H9 (cell line): ENCODE measurements around the gene LSMEM2. TPM values are rescaled to one million over a fixed set of nuclear protein-coding genes. Genes with fewer than 3 reads are reported as not detected.

Experiments
- DNase-seq: peaks from one replicate; pipeline ENCODE4 v3.0.0-alpha.2; 2017
- H2AFZ ChIP-seq: one replicate; pipeline ENCODE4 v1.6.1; 2013; ENCODE audit warnings: mild to moderate bottlenecking, low read length, control low read depth, moderate library complexity
- H2AK5ac ChIP-seq: 2 replicates; pipeline ENCODE4 v1.6.1; 2013; ENCODE audit warnings: low read length, control low read depth, mixed read lengths; ENCODE audit not compliant: insufficient read length
- H2BK120ac ChIP-seq: one replicate; pipeline ENCODE4 v1.6.1; 2013; ENCODE audit warnings: low read depth, mild to moderate bottlenecking, low read length, control low read depth, inconsistent platforms; ENCODE audit not compliant: poor library complexity, severe bottlenecking
- H2BK12ac ChIP-seq: 2 replicates; pipeline ENCODE4 v1.6.1; 2013; ENCODE audit warnings: low read length, control low read depth, mixed read lengths, low read depth; ENCODE audit not compliant: insufficient read length
- H2BK15ac ChIP-seq: 2 replicates; pipeline ENCODE4 v1.6.1; 2013; ENCODE audit warnings: low read depth, low read length, control low read depth
- H2BK20ac ChIP-seq: one replicate; pipeline ENCODE4 v1.6.1; 2013; ENCODE audit warnings: low read depth, mild to moderate bottlenecking, low read length, control low read depth, inconsistent platforms; ENCODE audit not compliant: poor library complexity, severe bottlenecking
- H2BK5ac ChIP-seq: 2 replicates; pipeline ENCODE4 v1.6.1; 2013; ENCODE audit warnings: low read length, control low read depth, mixed read lengths; ENCODE audit not compliant: insufficient read length
- H3K14ac ChIP-seq: 2 replicates; pipeline ENCODE4 v1.6.1; 2013; ENCODE audit warnings: low read length, control low read depth; ENCODE audit not compliant: insufficient read depth
- H3K18ac ChIP-seq: 2 replicates; pipeline ENCODE4 v1.6.1; 2013; ENCODE audit warnings: low read depth, mild to moderate bottlenecking, mixed read lengths, low read length, control low read depth; ENCODE audit not compliant: insufficient read length
- H3K23ac ChIP-seq: 2 replicates; pipeline ENCODE4 v1.6.1; 2013; ENCODE audit warnings: low read length, control low read depth, mixed read lengths, low read depth; ENCODE audit not compliant: insufficient read length
- H3K23me2 ChIP-seq: 2 replicates; pipeline ENCODE4 v1.6.1; 2013; ENCODE audit warnings: low read depth, mild to moderate bottlenecking, mixed read lengths, low read length, control low read depth; ENCODE audit not compliant: insufficient read length, poor library complexity, severe bottlenecking
- H3K27ac ChIP-seq: 2 replicates; pipeline ENCODE4 v1.5.1; 2013; ENCODE audit warnings: low read length, control low read depth, mixed read lengths, low read depth; ENCODE audit not compliant: insufficient read length
- H3K27me3 ChIP-seq: 2 replicates; pipeline ENCODE4 v1.6.1; 2013; ENCODE audit warnings: low read length, control low read depth, inconsistent platforms; ENCODE audit not compliant: insufficient read depth
- H3K4ac ChIP-seq: 2 replicates; pipeline ENCODE4 v1.6.1; 2013; ENCODE audit warnings: low read depth, mild to moderate bottlenecking, control low read depth, inconsistent platforms, low read length, moderate library complexity
- H3K4me1 ChIP-seq: 2 replicates; pipeline ENCODE4 v1.6.1; 2013; ENCODE audit warnings: low read length, control low read depth, inconsistent platforms; ENCODE audit not compliant: insufficient read depth
- H3K4me2 ChIP-seq: 2 replicates; pipeline ENCODE4 v1.6.1; 2013; ENCODE audit warnings: low read length, control low read depth, mixed read lengths; ENCODE audit not compliant: insufficient read length, insufficient read depth
- H3K56ac ChIP-seq: 2 replicates; pipeline ENCODE4 v1.6.1; 2013; ENCODE audit warnings: low read depth, mild to moderate bottlenecking, mixed read lengths, low read length, control low read depth; ENCODE audit not compliant: insufficient read length
- H3K79me1 ChIP-seq: 2 replicates; pipeline ENCODE4 v1.6.1; 2013; ENCODE audit warnings: low read depth, mild to moderate bottlenecking, moderate library complexity, low read length, control low read depth, inconsistent platforms; ENCODE audit not compliant: insufficient read depth, poor library complexity, severe bottlenecking
- H3K79me2 ChIP-seq: 2 replicates; pipeline ENCODE4 v1.6.1; 2013; ENCODE audit warnings: low read length, control low read depth, inconsistent platforms; ENCODE audit not compliant: insufficient read depth
- H3K9ac ChIP-seq: 2 replicates; pipeline ENCODE4 v1.6.1; 2013; ENCODE audit warnings: low read length, control low read depth, mixed read lengths; ENCODE audit not compliant: insufficient read length; ENCODE audit errors: extremely low read depth
- H3K9me3 ChIP-seq: one replicate; pipeline ENCODE4 v1.6.1; 2013; ENCODE audit warnings: low read depth, low read length, inconsistent platforms; ENCODE audit not compliant: control insufficient read depth
- H3T11ph ChIP-seq: one replicate; pipeline ENCODE4 v1.6.1; 2013; ENCODE audit warnings: mild to moderate bottlenecking, low read length, control low read depth, inconsistent platforms
- H4K20me1 ChIP-seq: one replicate; pipeline ENCODE4 v1.6.1; 2013; ENCODE audit not compliant: control insufficient read depth, insufficient read length, insufficient read depth
- H4K5ac ChIP-seq: 2 replicates; pipeline ENCODE4 v1.6.1; 2013; ENCODE audit warnings: low read depth, mild to moderate bottlenecking, mixed read lengths, low read length, control low read depth; ENCODE audit not compliant: insufficient read length
- H4K8ac ChIP-seq: replicated peaks from 2 replicates; pipeline ENCODE4 v1.6.1; 2013; ENCODE audit warnings: low read length, control low read depth, mixed read lengths, low read depth; ENCODE audit not compliant: insufficient read length
- H4K91ac ChIP-seq: 2 replicates; pipeline ENCODE4 v1.6.1; 2013; ENCODE audit warnings: low read depth, mild to moderate bottlenecking, moderate library complexity, mixed read lengths, low read length, control low read depth; ENCODE audit not compliant: insufficient read length
- H3K27ac Mint-ChIP-seq, 3 experiments: 2 replicates in 2 of 3; 3 replicates in 1 of 3; pipeline ENCODE4 v1.8.0; 2020 to 2021; ENCODE audit warnings: mixed read lengths in 3 of 3, mild to moderate bottlenecking in 1 of 3, moderate library complexity in 1 of 3
- H3K27me3 Mint-ChIP-seq: 2 replicates; pipeline ENCODE4 v1.8.0; 2021; ENCODE audit warnings: low read depth, mild to moderate bottlenecking, moderate library complexity, mixed read lengths
- H3K36me3 Mint-ChIP-seq, 3 experiments: 2 replicates in 2 of 3; 3 replicates in 1 of 3; pipeline ENCODE4 v1.8.0; 2020 to 2021; ENCODE audit warnings: low read depth in 3 of 3, mixed read lengths in 3 of 3; ENCODE audit not compliant: insufficient read depth in 1 of 3
- H3K4me1 Mint-ChIP-seq, 2 experiments: 2 replicates each; pipeline ENCODE4 v1.8.0; 2020; ENCODE audit warnings: mixed read lengths in 2 of 2
- H3K4me3 Mint-ChIP-seq, 2 experiments: 2 replicates in 1 of 2; 3 replicates in 1 of 2; pipeline ENCODE4 v1.8.0; 2020 to 2021; ENCODE audit warnings: mild to moderate bottlenecking in 2 of 2, mixed read lengths in 2 of 2, moderate library complexity in 1 of 2
- H3K9me3 Mint-ChIP-seq, 2 experiments: 2 replicates in 1 of 2; 3 replicates in 1 of 2; pipeline ENCODE4 v1.8.0; 2020; ENCODE audit warnings: mild to moderate bottlenecking in 2 of 2, mixed read lengths in 2 of 2, moderate library complexity in 1 of 2
- CTCF ChIP-seq: fragments of 200-600 bp; sonication (generic); conservative IDR thresholded peaks from 3 replicates; pipeline ENCODE4 v1.8.0; 2021; ENCODE audit warnings: antibody characterized with exemption, mild to moderate bottlenecking
- WGBS: extraction: QIAGEN DNeasy Blood & Tissue Kit; methylation state at CpG from one replicate; pipeline ENCODE4 v1.1.7; 2013; ENCODE audit warnings: missing lambda C conversion rate, low lambda C conversion rate, mixed read lengths; ENCODE audit not compliant: insufficient read length; ENCODE audit errors: extremely low coverage; 5-methylcytosine and 5-hydroxymethylcytosine counted together
- total RNA-seq: library from RNA; stranded (reverse); gene quantifications from 2 replicates; pipeline ENCODE4 v1.2.1, GENCODE V29; 2021

The LSMEM2 gene
- total RNA-seq, 1 experiment from 2014 or later: 0.50 TPM

DNA sequence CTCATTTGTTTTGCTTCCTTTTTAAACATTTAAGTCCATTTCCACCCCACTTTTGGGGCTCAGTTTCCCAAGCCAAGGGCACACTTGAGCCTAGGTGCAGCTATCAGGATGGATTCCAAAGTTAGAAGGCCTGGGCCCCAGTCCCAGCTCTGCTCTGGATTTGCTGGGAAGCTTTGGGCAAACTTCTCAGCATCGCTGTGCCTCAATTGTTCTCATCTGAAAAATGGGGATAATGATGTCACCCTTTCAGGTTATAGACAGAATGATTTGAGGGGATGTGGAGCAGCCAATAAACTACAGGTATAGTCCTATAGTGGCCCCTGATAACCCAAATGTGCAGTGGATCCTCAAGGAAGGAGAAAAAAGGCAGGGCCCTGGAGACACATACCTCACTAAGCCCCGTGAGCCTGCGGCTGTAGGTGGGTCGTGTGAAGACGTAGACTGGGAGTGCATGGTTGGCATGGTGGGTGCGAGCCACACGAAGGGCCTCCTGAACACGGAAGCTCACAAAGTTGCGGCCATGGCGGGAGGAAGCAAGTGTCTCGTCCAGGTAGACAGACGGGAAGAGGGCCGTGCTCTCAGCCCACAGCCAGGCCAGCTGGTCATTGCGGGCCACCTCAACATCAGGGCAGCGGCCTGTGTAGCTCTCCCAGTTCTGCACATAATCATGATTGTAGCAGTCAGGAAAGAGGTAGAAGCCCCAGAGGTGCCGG, 40.5 kb downstream of the LSMEM2 start:
- TF ChIP-seq CTCF: no peak
- H3K56ac ChIP-seq: no peak overlapping the region
- H3K18ac ChIP-seq: no peak overlapping the region
- no peak overlapping the region for H3T11ph ChIP-seq
- no peak overlapping the region for H2AFZ ChIP-seq
- no peak overlapping the region for H2BK20ac ChIP-seq
- no peak overlapping the region for H4K91ac ChIP-seq
- H3K4me2 ChIP-seq: no peak overlapping the region
- no peaks in the 10 kb centered on the region for H4K20me1 ChIP-seq
- no peak overlapping the region for H4K8ac ChIP-seq
- Mint-ChIP-seq H3K27ac (no peak overlapping the region), H3K27me3 (no peaks in the 10 kb centered on the region), H3K4me3 (peak overlapping the region; percentile 85 to 97), H3K9me3 (no peaks in the 10 kb centered on the region), H3K4me1 (peaks cover 22 to 36% of the 10 kb centered on the region in 2 experiments), H3K36me3 (peaks cover 40 to 55% (median 47%) of the 10 kb centered on the region in 3 experiments)
- no peak overlapping the region for H3K9ac ChIP-seq
- H4K5ac ChIP-seq: no peak overlapping the region
- no peak overlapping the region for H3K14ac ChIP-seq
- H3K4me1 ChIP-seq: peaks cover 6% of the 10 kb centered on the region; the same call in 1 of the 2 replicates
- H3K23ac ChIP-seq: no peak overlapping the region
- H3K4ac ChIP-seq: no peak overlapping the region
- H2BK15ac ChIP-seq: no peak overlapping the region
- no peak for DNase-seq
- H2BK12ac ChIP-seq: no peak overlapping the region
- H3K9me3 ChIP-seq: no peaks in the 10 kb centered on the region
- peaks cover 5% of the 10 kb centered on the region; the same call in 1 of the 2 replicates for H3K79me2 ChIP-seq
- H3K27ac ChIP-seq: no peak overlapping the region
- no peak overlapping the region for H2BK120ac ChIP-seq
- H3K27me3 ChIP-seq: no peaks in the 10 kb centered on the region
- H2AK5ac ChIP-seq: no peak overlapping the region
- no CpG with 5 or more reads among the region's 16 CpGs for WGBS
- no peak overlapping the region for H2BK5ac ChIP-seq
- H3K79me1 ChIP-seq: no peaks in the 10 kb centered on the region
- H3K23me2 ChIP-seq: peaks cover 15% of the 10 kb centered on the region
